Measurements from ENCODE around the gene PKNOX1. TPM values are rescaled to one million over a fixed set of nuclear protein-coding genes. Genes with fewer than 3 reads are reported as not detected.
A peak's percentile ranks its signal among the peaks of the same experiment; 100 is the strongest.
"Not testable (repeated sequence)": the region's sequence is repeated elsewhere in the genome, so short reads cannot be mapped to it uniquely, and the experiment has no call there.

PKNOX1 gene
- total RNA-seq (2014; rRNA removed; shearing (Covaris generic); ENCODE audit: low replicate concordance): 19.7 and 28.1 TPM in 2 replicates

DNA sequence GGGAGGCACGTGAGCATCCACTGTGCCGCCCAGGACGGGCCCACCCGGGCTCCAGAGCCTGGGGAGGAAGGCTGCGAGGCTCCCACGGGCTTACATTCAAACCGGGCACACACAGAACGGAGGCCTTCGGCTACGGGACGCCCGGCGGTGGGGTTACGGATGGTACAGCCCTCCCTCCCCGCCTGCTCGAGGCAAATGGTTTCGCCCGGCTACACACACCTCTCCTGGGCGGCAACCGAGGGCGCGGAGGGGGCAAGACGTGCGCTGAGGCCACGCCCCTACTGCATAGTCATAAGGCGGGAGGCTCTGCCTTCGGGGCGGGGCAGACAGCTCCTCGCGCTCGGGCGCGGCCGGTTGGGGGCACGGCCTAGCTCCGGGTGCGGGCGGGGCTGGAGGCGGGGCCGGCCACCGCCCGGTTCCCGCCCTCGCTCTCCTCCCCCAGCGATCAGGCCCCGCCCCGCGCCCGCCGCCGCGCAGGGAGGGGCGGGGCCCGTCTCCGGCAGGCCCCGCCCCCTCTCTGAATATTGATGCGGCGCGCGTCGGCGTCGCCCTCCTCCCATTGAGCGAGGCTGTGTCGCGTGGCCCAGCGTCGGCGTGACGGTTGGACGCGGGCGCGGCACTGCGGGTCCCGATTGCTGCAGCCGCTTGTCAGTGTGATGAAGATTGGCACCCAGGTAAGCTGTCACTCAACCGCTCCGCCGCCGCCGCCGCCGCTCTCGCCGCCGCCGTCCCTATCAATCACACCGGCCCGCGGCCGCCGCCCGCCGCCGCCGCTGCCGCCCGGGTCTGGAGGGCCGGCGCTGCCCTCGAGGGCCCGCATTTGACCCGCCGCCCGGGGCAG lies at the start of gene PKNOX1:
PKNOX1 (plus strand) TSS at position 572 of the 841 bp plus-strand sequence. CDS start 29,820 bp downstream, outside the sequence.
- H3K9me2 ChIP-seq (replicated peaks; ENCODE audit: insufficient read depth, low read length): no peaks in the 10 kb centered on the region
- H2AFZ ChIP-seq (ENCODE audit: low read length): peak within 1 kb of the TSS; percentile 76
- H4K20me1 ChIP-seq (ENCODE audit: insufficient read depth, low read depth, low read length): no peaks in the 10 kb centered on the region
- H3K4me1 ChIP-seq (ENCODE audit: low read length): peaks cover 25% of the 10 kb centered on the region
- peak within 1 kb of the TSS; percentile 86 for H3K4me3 ChIP-seq (ENCODE audit: low read length)
- H3K27me3 ChIP-seq (ENCODE audit: low read length): no peaks in the 10 kb centered on the region
- H3K9ac ChIP-seq (ENCODE audit: low read length): peak within 1 kb of the TSS; percentile 89
- H3K79me2 ChIP-seq (ENCODE audit: low read length): peaks cover 26% of the 10 kb centered on the region
- H3K36me3 ChIP-seq (ENCODE audit: insufficient read depth, low read length): peaks cover 7% of the 10 kb centered on the region
- peak; percentile 99 for DNase-seq
- peak within 1 kb of the TSS; percentile 82 for H3K4me2 ChIP-seq (ENCODE audit: low read depth, low read length, poor library complexity, severe bottlenecking)
- peak within 1 kb of the TSS; percentile 65 for H3K27ac ChIP-seq (ENCODE audit: low read length)
- H3K9me3 ChIP-seq (ENCODE audit: low read length): no peaks in the 10 kb centered on the region

DNA sequence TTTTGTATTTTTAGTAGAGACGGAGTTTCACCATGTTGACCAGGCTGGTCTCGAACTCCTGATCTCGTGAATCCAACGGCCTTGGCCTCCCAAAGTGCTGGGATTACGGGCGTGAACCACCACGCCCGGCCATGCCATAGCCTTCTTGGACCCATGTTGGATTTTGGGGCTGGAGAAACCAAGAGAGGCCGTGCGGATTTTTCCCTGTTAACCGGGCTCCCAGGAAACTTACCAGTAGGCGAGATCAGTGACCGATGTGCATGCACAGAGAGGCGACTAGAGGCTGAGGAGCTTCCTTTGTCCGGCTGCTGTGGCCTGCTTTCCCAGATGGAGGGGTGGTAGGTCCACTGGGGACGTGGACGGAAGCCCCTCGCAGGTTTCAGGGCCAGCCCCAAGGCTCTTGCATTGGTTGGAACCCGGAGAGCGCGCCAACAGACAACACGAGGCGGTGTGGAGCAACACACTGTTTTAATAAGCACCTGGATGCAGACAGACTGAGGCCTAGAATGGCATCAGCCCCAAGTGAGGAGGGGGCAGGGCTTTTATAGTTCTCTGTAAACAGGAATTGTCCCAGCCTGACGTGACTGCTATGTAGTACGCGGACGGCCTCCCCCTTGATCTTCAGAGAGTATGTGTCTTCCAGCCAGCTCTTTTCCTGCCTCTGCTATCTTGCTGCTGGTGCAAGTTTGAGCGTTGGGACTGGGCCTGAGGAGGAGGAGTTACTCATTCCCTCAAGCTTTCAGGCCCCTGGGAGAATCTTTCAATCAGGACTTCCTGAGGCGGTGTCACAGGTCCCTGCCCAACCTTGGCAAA lies 49.0 kb upstream of the PKNOX1 start, which contains the start of gene ERVH48-1:
ERVH48-1 (minus strand) TSS at position 517 of the 813 bp plus-strand sequence. CDS start 6,624 bp downstream, outside the sequence.
- H3K9ac ChIP-seq (ENCODE audit: low read length): peak within 1 kb of the TSS; percentile 56; the same call in 1 of the 2 replicates
- H4K20me1 ChIP-seq (ENCODE audit: insufficient read depth, low read depth, low read length): no peaks in the 10 kb centered on the region
- H3K79me2 ChIP-seq (ENCODE audit: low read length): no peaks in the 10 kb centered on the region
- no peaks in the 10 kb centered on the region for H3K9me2 ChIP-seq (replicated peaks; ENCODE audit: insufficient read depth, low read length)
- no peak within 1 kb of the TSS for H3K4me3 ChIP-seq (ENCODE audit: low read length)
- no peak for DNase-seq
- H3K4me1 ChIP-seq (ENCODE audit: low read length): peaks cover 14% of the 10 kb centered on the region
- no peaks in the 10 kb centered on the region for H3K36me3 ChIP-seq (ENCODE audit: insufficient read depth, low read length)
- no peak within 1 kb of the TSS for H3K27ac ChIP-seq (ENCODE audit: low read length)
- H3K4me2 ChIP-seq (ENCODE audit: low read depth, low read length, poor library complexity, severe bottlenecking): peak within 1 kb of the TSS; percentile 48
- no peaks in the 10 kb centered on the region for H3K27me3 ChIP-seq (ENCODE audit: low read length)
- no peaks in the 10 kb centered on the region for H3K9me3 ChIP-seq (ENCODE audit: low read length)
- no peak within 1 kb of the TSS for H2AFZ ChIP-seq (ENCODE audit: low read length)

DNA sequence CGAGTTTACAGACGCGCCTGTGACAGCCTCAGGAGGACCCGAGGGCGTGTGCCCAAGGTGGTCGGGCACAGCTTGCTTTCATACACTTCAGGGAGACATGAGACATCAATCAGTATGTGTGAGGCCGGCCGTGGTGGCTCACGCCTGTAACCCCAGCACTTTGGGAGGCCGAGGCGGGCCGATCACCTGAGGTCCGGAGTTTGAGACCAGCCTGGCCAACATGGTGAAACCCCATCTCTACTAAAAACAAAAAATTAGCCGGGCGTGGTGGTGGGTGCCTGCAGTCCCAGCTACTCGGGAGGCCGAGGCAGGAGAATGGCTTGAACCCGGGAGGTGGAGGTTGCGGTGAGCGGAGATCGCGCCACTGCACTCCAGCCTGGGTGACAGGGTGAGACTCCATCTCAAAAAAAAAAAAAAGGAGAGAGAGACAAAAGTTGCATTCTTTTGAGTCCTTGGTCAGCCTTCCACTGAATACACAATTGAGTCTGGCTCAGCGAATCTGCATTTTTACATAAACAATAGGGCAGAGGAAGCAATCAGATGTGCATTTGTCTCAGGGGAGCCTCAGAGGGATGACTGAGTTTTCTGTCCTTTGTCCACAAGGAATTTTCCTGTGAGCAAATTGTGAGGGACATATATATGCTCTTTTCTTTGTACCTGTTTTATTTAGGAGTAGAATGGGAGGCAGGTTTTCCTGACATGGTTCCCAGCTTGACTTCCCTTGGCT lies 46.7 kb upstream of the PKNOX1 start:
- not testable (repeated sequence) for H3K79me2 ChIP-seq (ENCODE audit: low read length); H4K20me1 ChIP-seq (ENCODE audit: insufficient read depth, low read depth, low read length); H3K27me3 ChIP-seq (ENCODE audit: low read length); H3K4me3 ChIP-seq (ENCODE audit: low read length); DNase-seq; H3K4me2 ChIP-seq (ENCODE audit: low read depth, low read length, poor library complexity, severe bottlenecking); H3K27ac ChIP-seq (ENCODE audit: low read length); H2AFZ ChIP-seq (ENCODE audit: low read length); H3K9me2 ChIP-seq (replicated peaks; ENCODE audit: insufficient read depth, low read length); H3K9me3 ChIP-seq (ENCODE audit: low read length); H3K36me3 ChIP-seq (ENCODE audit: insufficient read depth, low read length); H3K9ac ChIP-seq (ENCODE audit: low read length)
- peaks cover 18% of the 10 kb centered on the region for H3K4me1 ChIP-seq (ENCODE audit: low read length)

DNA sequence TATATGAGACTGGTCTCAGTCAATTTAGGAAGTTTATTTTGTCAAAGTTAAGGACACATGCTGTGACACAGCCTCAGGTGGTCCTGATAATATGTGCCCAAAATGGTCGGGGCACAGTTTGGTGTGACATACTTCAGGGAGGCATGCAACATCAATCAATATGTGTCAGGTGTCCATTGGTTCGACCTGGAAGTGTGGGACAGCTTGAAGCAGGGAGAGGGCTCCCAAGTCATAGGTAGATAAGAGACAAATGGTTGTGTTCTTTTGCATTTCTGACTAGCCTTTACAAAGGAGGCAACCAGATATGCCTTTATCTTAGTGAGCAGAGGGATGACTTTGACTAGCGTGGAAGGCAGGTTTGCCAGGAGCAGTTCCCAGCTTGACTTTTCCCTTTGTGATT lies 44.4 kb upstream of the PKNOX1 start:
- H2AFZ ChIP-seq (ENCODE audit: low read length): no peak overlapping the region
- no peak overlapping the region for H3K4me2 ChIP-seq (ENCODE audit: low read depth, low read length, poor library complexity, severe bottlenecking)
- no peaks in the 10 kb centered on the region for H3K27me3 ChIP-seq (ENCODE audit: low read length)
- H4K20me1 ChIP-seq (ENCODE audit: insufficient read depth, low read depth, low read length): no peaks in the 10 kb centered on the region
- H3K79me2 ChIP-seq (ENCODE audit: low read length): no peaks in the 10 kb centered on the region
- H3K9ac ChIP-seq (ENCODE audit: low read length): no peak overlapping the region
- no peak overlapping the region for H3K27ac ChIP-seq (ENCODE audit: low read length)
- no peaks in the 10 kb centered on the region for H3K36me3 ChIP-seq (ENCODE audit: insufficient read depth, low read length)
- H3K4me1 ChIP-seq (ENCODE audit: low read length): peaks cover 4% of the 10 kb centered on the region; the same call in 1 of the 2 replicates
- H3K9me2 ChIP-seq (replicated peaks; ENCODE audit: insufficient read depth, low read length): no peaks in the 10 kb centered on the region
- no peak overlapping the region for H3K4me3 ChIP-seq (ENCODE audit: low read length)
- no peaks in the 10 kb centered on the region for H3K9me3 ChIP-seq (ENCODE audit: low read length)
- DNase-seq: no peak

DNA sequence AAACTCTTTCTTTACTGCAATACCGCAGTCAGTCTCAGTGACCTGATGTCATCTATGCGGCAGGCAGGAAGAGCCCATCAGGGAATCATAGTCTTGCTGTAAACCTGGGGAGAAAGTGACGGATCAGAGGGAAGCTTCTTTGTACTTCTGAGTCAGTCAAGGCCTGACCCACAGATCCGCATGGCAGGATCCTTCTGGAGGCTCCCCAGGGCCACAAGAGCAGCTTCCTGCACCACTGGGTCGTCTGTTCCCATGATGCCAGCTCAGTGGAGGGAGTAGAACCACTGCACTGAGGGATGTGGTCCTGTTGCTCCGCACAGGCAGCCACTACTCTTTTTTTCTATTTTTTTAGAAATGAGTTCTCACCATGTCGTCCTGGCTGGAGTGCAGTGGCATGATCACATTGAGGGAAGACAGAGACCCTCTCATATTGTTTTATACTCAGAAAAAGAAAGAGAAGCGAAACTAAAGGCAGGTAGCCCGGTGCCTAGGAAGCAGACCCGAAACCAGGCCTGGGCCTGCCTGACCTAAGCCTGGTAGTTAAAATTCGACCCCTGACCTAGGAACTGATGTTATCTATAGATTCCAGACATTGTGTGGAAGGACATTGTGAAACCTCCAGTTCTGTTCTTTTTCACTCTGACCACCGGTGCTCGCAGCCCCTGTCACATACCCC lies 42.7 kb upstream of the PKNOX1 start:
- no peak overlapping the region for H3K9ac ChIP-seq (ENCODE audit: low read length)
- no peaks in the 10 kb centered on the region for H3K9me3 ChIP-seq (ENCODE audit: low read length)
- DNase-seq: no peak
- H3K4me2 ChIP-seq (ENCODE audit: low read depth, low read length, poor library complexity, severe bottlenecking): no peak overlapping the region
- no peak overlapping the region for H3K4me3 ChIP-seq (ENCODE audit: low read length)
- H3K36me3 ChIP-seq (ENCODE audit: insufficient read depth, low read length): no peaks in the 10 kb centered on the region
- H3K9me2 ChIP-seq (replicated peaks; ENCODE audit: insufficient read depth, low read length): no peaks in the 10 kb centered on the region
- no peaks in the 10 kb centered on the region for H4K20me1 ChIP-seq (ENCODE audit: insufficient read depth, low read depth, low read length)
- H3K4me1 ChIP-seq (ENCODE audit: low read length): peaks cover 4% of the 10 kb centered on the region
- H3K27me3 ChIP-seq (ENCODE audit: low read length): no peaks in the 10 kb centered on the region
- H3K27ac ChIP-seq (ENCODE audit: low read length): no peak overlapping the region
- H2AFZ ChIP-seq (ENCODE audit: low read length): no peak overlapping the region
- no peaks in the 10 kb centered on the region for H3K79me2 ChIP-seq (ENCODE audit: low read length)

DNA sequence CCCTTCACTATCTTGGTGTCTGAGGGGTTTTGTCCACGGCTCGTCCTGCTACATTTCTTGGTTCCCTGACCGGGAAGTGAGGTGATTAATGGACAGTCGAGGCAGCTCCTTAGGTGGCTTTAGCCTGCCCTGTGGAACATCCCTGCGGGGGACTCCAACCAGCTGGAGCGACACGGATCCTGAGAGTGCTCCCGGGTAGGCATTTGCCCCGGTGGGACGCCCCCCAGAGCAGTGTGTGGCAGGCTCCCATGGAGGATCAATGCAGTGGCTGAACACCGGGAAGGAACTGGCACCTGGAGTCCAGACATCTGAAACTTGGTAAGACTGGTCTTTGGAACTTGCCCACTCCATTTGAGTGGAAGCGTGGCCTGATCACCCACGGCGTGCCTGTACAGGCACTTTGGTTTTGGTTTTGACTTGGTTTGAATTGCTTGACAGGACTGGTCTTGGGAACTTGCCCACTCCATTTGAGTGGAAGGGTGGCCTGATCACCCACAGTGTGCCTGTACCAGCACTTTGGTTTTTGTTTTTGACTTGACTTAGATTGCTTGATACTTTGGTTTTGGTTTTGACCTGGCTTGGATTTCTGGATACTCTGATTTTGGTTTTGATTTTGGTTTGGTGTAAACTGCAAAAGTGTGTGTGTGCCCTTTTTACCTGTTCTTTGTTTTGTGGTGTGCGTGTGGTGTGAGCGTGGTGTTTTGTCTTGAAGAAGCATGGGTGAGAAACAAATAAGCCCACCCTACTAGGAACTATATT lies 41.8 kb upstream of the PKNOX1 start:
- H3K4me3 ChIP-seq (ENCODE audit: low read length); H3K27me3 ChIP-seq (ENCODE audit: low read length); H3K9me2 ChIP-seq (replicated peaks; ENCODE audit: insufficient read depth, low read length); H2AFZ ChIP-seq (ENCODE audit: low read length); H4K20me1 ChIP-seq (ENCODE audit: insufficient read depth, low read depth, low read length); H3K36me3 ChIP-seq (ENCODE audit: insufficient read depth, low read length); H3K9ac ChIP-seq (ENCODE audit: low read length); H3K27ac ChIP-seq (ENCODE audit: low read length); DNase-seq; H3K4me2 ChIP-seq (ENCODE audit: low read depth, low read length, poor library complexity, severe bottlenecking); H3K9me3 ChIP-seq (ENCODE audit: low read length); H3K79me2 ChIP-seq (ENCODE audit: low read length): not testable (repeated sequence)
- peaks cover 11% of the 10 kb centered on the region for H3K4me1 ChIP-seq (ENCODE audit: low read length)

Measured in Karpas-422 (cell line).